GM23338 (cell line): ENCODE data around the gene OR2S2. TPM values are rescaled to one million over a fixed set of nuclear protein-coding genes. Genes with fewer than 3 reads are reported as not detected.

Experiments used
- CREB1 ChIP-seq: fragments of 250-450 bp; sonication (Bioruptor Pico); IDR thresholded peaks from 2 replicates; pipeline ENCODE4 v1.5.0; 2020; ENCODE audit warnings: low read depth, mild to moderate bottlenecking, moderate library complexity
- EZH2 ChIP-seq: fragments of 200-600 bp; sonication (generic); IDR thresholded peaks from one replicate; pipeline ENCODE4 v1.8.0; 2017; ENCODE audit warnings: antibody characterized with exemption, mild to moderate bottlenecking, low read depth; ENCODE audit not compliant: unreplicated experiment
- EZH2phosphoT487 ChIP-seq: fragments of 200-600 bp; sonication (generic); IDR thresholded peaks from one replicate; pipeline ENCODE4 v1.8.1; 2018; ENCODE audit warnings: antibody characterized with exemption; ENCODE audit not compliant: unreplicated experiment
- JUNB ChIP-seq: IDR thresholded peaks from one replicate; pipeline ENCODE4 v1.6.1; 2016; ENCODE audit warnings: antibody characterized with exemption; ENCODE audit not compliant: unreplicated experiment
- NANOG ChIP-seq: IDR thresholded peaks from 2 replicates; pipeline ENCODE4 v1.6.1; 2016; ENCODE audit warnings: antibody characterized with exemption, borderline replicate concordance
- POLR2AphosphoS5 ChIP-seq: IDR thresholded peaks from 2 replicates; pipeline ENCODE4 v1.6.1; 2016; ENCODE audit warnings: antibody characterized with exemption, low read depth
- STAT1 ChIP-seq: IDR thresholded peaks from one replicate; pipeline ENCODE4 v1.6.1; 2016; ENCODE audit warnings: antibody characterized with exemption; ENCODE audit not compliant: unreplicated experiment
- ZNF114 ChIP-seq: fragments of 250-450 bp; sonication (Bioruptor Pico); IDR thresholded peaks from 2 replicates; pipeline ENCODE4 v1.5.0; 2020; ENCODE audit warnings: mild to moderate bottlenecking, moderate library complexity
- ZNF331 ChIP-seq: fragments of 250-450 bp; sonication (Bioruptor Pico); IDR thresholded peaks from 2 replicates; pipeline ENCODE4 v1.5.0; 2020; ENCODE audit warnings: low read depth, mild to moderate bottlenecking, moderate library complexity
- polyA plus RNA-seq: library from polyadenylated mRNA; unstranded; fragments of >200 nt; fragmentation: Nextera tagmentation; extraction: Ambion mirVana; gene quantifications from 2 replicates; pipeline ENCODE4 v1.2.1, GENCODE V29; 2016
- total RNA-seq: library from RNA; depleted of rRNA; stranded (reverse); fragments of >200 nt; shearing (Covaris generic); gene quantifications from 2 replicates; pipeline ENCODE4 v1.2.3, GENCODE V29; 2014
- TF ChIP-seq, protein P1 (sequence below): fragments of 250-450 bp; sonication (Bioruptor Pico); IDR thresholded peaks from 2 replicates; pipeline ENCODE4 v1.5.0; 2020; ENCODE audit warnings: mild to moderate bottlenecking, moderate library complexity
- TF ChIP-seq, protein P2 (sequence below), 2 experiments: fragments of 200-600 bp in 1 of 2; sonication (generic) in 1 of 2; conservative IDR thresholded peaks; 2 replicates each; pipeline versions ENCODE4 v1.5.1 to v1.6.1; 2016 to 2017; ENCODE audit warnings: antibody characterized with exemption in 2 of 2, low read depth in 2 of 2, mild to moderate bottlenecking in 2 of 2, moderate library complexity in 1 of 2
- TF ChIP-seq, protein P3 (sequence below): IDR thresholded peaks from 2 replicates; pipeline ENCODE4 v1.6.1; 2016; ENCODE audit warnings: antibody characterized with exemption

The OR2S2 gene
- total and polyA plus RNA-seq, 2 experiments from 2014 or later = not detected

DNA sequence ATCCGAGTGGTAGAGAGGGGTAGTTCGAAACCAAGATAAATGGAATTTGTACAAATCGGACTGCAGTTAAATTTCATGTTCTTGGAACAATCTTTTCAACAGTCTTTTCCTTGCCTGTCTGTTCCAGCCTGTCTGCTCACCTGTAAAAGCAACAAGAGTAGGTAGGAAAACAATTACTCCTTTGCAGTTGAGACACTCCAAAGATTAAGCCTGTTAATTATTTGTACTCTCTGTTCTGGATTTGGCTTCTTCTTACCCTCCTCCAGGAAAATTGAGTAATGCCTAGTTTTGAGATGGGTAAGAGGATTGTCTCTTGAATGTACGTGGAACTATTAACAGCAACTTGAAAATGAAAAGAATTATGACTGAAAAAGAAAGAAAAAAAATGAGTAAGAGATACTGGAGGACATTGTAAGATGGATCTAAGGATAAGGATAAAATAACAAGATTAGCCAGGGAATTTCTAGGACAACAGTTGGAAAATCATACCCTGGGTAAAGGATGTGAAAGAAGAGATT lies 24.3 kb downstream of the OR2S2 start (continued):
- TF ChIP-seq, protein P1, sequence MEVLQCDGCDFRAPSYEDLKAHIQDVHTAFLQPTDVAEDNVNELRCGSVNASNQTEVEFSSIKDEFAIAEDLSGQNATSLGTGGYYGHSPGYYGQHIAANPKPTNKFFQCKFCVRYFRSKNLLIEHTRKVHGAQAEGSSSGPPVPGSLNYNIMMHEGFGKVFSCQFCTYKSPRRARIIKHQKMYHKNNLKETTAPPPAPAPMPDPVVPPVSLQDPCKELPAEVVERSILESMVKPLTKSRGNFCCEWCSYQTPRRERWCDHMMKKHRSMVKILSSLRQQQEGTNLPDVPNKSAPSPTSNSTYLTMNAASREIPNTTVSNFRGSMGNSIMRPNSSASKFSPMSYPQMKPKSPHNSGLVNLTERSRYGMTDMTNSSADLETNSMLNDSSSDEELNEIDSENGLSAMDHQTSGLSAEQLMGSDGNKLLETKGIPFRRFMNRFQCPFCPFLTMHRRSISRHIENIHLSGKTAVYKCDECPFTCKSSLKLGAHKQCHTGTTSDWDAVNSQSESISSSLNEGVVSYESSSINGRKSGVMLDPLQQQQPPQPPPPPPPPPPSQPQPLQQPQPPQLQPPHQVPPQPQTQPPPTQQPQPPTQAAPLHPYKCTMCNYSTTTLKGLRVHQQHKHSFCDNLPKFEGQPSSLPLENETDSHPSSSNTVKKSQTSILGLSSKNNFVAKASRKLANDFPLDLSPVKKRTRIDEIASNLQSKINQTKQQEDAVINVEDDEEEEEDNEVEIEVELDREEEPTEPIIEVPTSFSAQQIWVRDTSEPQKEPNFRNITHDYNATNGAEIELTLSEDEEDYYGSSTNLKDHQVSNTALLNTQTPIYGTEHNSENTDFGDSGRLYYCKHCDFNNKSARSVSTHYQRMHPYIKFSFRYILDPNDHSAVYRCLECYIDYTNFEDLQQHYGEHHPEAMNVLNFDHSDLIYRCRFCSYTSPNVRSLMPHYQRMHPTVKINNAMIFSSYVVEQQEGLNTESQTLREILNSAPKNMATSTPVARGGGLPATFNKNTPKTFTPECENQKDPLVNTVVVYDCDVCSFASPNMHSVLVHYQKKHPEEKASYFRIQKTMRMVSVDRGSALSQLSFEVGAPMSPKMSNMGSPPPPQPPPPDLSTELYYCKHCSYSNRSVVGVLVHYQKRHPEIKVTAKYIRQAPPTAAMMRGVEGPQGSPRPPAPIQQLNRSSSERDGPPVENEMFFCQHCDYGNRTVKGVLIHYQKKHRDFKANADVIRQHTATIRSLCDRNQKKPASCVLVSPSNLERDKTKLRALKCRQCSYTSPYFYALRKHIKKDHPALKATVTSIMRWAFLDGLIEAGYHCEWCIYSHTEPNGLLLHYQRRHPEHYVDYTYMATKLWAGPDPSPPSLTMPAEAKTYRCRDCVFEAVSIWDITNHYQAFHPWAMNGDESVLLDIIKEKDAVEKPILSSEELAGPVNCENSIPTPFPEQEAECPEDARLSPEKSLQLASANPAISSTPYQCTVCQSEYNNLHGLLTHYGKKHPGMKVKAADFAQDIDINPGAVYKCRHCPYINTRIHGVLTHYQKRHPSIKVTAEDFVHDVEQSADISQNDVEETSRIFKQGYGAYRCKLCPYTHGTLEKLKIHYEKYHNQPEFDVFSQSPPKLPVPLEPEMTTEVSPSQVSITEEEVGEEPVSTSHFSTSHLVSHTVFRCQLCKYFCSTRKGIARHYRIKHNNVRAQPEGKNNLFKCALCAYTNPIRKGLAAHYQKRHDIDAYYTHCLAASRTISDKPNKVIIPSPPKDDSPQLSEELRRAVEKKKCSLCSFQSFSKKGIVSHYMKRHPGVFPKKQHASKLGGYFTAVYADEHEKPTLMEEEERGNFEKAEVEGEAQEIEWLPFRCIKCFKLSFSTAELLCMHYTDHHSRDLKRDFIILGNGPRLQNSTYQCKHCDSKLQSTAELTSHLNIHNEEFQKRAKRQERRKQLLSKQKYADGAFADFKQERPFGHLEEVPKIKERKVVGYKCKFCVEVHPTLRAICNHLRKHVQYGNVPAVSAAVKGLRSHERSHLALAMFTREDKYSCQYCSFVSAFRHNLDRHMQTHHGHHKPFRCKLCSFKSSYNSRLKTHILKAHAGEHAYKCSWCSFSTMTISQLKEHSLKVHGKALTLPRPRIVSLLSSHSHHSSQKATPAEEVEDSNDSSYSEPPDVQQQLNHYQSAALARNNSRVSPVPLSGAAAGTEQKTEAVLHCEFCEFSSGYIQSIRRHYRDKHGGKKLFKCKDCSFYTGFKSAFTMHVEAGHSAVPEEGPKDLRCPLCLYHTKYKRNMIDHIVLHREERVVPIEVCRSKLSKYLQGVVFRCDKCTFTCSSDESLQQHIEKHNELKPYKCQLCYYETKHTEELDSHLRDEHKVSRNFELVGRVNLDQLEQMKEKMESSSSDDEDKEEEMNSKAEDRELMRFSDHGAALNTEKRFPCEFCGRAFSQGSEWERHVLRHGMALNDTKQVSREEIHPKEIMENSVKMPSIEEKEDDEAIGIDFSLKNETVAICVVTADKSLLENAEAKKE (CRISPR knock-in tag) = no peak
- TF ChIP-seq NANOG (no peak), EZH2phosphoT487 (no peak), POLR2AphosphoS5 (no peak), ZNF114 (CRISPR knock-in tag) (no peak), EZH2 (no peak), JUNB (no peak), CREB1 (CRISPR knock-in tag) (no peak), STAT1 (no peak), ZNF331 (CRISPR knock-in tag) (no peak)
- TF ChIP-seq, protein P2, sequence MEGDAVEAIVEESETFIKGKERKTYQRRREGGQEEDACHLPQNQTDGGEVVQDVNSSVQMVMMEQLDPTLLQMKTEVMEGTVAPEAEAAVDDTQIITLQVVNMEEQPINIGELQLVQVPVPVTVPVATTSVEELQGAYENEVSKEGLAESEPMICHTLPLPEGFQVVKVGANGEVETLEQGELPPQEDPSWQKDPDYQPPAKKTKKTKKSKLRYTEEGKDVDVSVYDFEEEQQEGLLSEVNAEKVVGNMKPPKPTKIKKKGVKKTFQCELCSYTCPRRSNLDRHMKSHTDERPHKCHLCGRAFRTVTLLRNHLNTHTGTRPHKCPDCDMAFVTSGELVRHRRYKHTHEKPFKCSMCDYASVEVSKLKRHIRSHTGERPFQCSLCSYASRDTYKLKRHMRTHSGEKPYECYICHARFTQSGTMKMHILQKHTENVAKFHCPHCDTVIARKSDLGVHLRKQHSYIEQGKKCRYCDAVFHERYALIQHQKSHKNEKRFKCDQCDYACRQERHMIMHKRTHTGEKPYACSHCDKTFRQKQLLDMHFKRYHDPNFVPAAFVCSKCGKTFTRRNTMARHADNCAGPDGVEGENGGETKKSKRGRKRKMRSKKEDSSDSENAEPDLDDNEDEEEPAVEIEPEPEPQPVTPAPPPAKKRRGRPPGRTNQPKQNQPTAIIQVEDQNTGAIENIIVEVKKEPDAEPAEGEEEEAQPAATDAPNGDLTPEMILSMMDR (conservative IDR thresholded peaks at IDR 0.05; ENCODE audit: low read depth in 2 of 2) = no peak
- TF ChIP-seq, protein P3, sequence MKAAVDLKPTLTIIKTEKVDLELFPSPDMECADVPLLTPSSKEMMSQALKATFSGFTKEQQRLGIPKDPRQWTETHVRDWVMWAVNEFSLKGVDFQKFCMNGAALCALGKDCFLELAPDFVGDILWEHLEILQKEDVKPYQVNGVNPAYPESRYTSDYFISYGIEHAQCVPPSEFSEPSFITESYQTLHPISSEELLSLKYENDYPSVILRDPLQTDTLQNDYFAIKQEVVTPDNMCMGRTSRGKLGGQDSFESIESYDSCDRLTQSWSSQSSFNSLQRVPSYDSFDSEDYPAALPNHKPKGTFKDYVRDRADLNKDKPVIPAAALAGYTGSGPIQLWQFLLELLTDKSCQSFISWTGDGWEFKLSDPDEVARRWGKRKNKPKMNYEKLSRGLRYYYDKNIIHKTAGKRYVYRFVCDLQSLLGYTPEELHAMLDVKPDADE = no peak
